Measurements from ENCODE around the gene GLS.

The GLS gene

DNA sequence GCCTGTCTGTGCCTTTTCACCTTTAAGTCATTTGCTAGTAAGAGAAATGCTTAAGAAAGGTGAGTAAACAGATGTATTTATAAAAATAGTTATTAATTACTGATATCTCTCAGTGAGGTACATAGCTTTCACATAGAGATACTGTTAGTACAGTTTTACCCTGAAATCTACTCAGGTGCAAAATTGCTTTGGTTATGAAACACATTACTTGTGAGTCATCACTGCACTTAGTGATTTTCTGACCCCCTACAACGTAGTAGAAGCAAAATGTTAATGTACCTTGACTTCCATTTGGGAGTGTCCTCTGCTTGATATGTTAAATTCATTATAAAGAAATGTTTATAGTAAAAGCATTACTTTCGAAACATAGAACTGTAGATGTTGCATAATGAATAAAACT is 6.5 kb downstream of the GLS start:
- DNase-seq (ENCODE audit: low spot score): no peak

DNA sequence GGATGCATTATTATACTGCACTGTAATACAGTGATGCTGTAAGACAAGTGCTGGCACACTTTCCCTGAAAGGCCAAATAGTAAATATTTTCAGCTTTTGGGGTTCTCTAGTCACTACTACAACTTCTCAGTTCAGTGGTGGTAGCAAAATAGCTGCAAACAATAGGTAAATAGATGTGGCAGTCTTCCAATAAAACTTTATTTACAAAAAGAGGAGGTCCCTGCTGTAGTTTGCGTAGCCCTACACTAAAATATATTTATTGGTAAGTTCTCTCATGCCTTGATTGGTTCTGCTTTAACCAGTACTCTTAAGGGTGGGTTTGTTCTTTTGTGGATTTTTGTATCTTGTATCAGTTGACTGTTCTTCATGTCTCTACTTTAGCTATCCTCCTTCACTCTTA is 7.8 kb downstream of the GLS start:
- DNase-seq (ENCODE audit: low spot score): no peak

DNA sequence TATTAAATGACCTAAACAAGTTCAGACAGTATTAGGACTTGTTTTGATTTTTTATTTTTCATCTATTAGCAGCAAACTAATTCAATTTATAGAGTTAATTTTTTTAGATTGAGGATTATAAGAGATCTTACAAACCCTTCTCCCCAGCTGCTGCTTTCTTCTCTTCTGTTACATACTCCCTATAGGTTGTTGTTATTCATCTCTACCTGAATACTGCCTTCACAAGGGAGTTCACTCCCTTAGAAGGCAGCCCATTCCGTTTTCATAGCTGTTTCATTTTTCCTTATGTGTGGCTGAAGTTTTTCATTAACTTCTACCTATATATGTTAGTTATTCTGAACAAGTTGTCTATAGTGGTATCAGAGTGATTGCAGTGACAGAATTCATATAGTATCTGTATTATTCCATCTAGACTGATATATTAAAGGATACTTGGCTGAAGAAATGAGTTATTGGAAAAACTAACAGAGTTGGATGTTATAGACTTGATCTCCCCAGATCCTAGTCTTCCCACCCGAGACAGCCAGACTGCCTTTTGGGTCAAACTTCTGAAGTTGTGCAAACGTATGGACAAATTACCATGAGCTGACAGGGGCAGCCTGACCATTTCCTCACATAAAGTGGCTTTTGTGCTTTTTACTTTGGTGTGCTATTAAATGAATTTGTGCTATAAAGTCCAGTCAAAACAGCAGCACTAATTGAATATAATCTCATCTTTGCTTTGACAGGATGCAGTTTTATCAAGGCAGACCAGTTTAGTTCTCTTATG is 8.7 kb downstream of the GLS start:
- no peak for DNase-seq (ENCODE audit: low spot score)

DNA sequence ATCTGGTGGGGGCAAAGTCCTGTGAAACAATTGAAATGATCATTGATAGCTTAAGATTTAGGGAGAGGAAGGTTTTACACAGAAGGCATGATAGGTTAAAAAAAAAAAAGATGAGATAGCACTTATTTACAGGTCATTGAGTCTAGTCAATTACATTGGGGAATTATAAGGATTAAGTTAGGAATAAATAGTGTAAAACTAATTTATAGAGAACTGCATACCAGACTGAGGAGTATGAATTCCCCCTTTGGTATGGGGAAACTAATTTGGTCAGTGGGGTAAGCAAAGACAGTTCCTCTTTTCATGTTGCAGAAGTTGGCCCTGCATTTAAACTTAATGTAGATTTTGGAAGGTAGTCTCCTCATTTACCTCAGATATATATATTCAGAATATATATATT is 10.8 kb downstream of the GLS start:
- no peak for DNase-seq (ENCODE audit: low spot score)

DNA sequence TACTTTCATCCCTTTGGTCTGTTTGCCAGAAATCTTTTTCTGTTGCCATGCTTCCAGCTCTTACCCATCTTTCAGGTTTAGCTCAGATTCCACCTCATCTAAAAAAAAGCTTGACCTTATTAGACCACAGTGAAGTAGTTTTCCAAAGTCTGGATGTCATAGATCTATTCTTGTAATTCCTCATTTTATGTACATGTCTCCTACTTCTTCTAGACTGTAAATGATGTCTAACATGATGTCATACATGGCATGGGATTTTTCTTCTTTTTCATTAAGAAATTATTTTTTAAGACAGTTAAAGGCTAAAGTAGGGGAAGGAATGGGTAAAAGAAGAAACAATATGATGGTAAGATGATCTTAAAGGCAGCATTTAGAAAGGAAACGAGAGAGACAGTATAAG is 11.3 kb downstream of the GLS start:
- DNase-seq (ENCODE audit: low spot score): no peak

DNA sequence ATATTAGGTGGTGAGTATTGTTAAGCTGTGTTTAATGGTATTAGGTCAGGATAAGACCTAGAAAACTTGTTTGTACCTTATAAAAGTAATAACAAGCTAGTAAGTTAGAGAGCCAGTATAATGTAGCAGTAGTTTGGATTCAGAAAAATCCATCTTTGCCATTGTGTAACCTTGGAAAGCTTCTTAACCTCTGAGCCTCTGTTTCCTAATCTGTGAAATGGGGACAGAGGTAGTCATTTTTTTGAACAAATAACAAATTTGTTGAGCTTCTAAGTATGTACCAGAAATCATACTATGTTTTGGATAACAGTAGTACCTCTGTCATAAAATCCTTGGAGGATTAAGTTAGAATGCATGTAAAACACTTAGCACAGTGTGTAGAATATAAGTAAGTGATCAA is 12.5 kb downstream of the GLS start:
- no peak for DNase-seq (ENCODE audit: low spot score)

DNA sequence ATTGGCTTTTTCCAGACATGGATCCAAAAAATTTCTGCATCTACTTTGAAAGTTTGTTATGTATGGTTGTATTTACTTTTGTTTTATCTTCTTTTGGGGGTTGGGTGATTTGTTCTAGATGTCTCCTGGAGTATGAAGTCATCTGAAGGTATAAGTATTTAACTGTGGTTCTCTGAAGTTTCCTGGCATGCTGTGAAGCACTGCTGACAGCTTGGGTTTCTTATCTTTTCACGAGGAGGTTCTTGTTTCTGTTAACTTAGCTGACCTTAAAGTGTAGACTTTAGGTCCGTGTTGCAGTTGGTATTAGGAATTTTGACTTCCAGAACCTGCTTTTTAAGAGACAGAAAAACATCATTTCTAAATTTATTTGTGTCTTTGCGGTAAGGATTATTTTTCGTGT is 15.9 kb downstream of the GLS start:
- DNase-seq (ENCODE audit: low spot score): no peak

DNA sequence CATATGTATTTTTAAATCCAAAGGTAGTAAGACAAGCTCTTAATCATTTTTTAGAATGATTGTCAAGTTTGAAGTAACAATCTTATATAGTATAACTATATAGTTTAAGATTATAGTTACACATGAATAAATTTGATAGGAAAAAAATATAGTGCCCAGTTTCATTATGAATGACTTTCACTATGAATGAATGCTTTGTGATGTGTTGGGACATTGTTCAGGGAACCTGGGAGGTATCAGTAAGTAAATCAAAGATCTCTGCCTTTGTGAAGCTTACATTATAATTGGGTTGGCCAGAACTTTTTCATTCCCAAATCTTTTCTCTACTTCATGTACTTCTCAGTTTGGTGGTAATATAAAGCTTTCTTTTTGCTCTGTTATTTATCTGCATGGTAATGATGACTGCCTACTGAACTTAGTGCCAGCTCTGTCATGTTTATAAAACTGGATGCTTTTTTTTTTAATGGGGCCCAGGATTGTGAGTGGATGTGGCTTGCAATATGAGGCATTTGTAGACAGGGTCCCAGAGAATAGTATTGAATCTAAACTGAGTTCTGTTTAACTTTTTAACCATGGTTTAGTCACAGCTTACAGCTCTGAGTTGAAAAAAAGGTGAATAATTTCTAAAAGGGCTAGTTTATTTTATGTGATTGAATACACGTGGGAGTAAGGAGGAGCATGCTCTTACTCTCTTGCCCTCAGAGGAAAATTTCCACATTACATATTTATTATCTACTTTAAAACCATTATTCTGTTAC is 23.3 kb downstream of the GLS start:
- DNase-seq (ENCODE audit: low spot score): no peak

DNA sequence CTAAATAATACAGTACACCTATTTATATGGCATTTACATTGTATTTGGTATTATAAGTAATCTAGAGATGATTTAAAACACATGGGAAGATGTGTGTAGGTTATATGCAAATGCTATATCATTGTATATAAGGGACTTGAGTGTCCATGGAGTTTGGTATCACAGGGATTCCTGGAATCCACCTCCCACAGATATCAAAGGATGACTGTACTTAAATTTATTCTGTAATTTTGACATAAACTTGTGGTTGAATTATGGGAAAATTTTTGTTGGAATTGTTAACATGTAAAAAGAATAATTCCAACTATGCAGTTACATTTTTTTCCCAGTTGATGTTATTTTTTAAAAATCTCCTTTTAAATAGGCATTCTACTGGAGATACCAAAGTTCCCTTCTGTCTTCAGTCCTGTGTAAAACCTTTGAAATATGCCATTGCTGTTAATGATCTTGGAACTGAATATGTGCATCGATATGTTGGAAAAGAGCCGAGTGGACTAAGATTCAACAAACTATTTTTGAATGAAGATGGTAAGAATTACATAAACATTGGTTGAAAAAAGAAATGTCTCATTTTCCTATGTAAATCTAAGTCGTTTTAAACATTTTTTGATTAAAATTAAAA is 24.1 kb downstream of the GLS start:
- no peak for DNase-seq (ENCODE audit: low spot score)

DNA sequence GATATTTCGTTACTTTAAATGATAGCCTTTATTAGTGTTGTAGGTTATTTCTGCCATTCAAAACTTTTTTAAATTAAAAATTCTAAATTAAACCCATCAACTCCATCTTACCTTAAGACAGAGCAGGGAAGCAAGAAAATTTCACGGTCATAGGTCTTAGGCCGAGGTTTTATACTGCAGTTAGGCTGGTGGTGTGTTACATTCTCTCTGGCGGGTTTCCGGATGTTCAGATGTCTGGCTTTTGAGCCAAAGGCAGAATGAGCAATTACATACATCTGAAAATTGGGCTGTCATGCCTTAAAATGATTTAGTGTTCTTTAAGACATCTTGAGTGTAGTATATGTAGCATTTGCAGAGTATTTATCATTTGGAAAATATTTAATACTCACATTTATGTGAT is 27.9 kb downstream of the GLS start:
- DNase-seq (ENCODE audit: low spot score): no peak

DNA sequence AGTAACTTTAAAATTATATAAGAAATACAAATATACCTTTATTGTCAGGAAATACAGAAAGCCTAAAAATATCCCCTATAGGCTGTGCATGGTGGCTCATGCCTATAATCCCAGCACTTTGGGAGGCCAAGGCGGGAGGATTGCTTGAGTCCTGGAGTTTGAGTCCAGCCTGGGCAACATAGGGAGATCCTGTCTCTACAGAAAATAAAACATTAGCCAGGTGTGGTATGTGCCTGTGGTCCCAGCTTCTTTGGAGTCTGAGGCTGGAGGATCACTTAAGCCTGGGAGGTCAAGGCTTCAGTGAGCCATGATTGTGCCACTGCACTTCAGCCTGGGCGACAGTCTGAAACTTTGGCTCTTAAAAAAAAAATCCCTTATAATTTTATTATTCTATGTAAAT is 29.1 kb downstream of the GLS start:
- DNase-seq (ENCODE audit: low spot score): no peak

DNA sequence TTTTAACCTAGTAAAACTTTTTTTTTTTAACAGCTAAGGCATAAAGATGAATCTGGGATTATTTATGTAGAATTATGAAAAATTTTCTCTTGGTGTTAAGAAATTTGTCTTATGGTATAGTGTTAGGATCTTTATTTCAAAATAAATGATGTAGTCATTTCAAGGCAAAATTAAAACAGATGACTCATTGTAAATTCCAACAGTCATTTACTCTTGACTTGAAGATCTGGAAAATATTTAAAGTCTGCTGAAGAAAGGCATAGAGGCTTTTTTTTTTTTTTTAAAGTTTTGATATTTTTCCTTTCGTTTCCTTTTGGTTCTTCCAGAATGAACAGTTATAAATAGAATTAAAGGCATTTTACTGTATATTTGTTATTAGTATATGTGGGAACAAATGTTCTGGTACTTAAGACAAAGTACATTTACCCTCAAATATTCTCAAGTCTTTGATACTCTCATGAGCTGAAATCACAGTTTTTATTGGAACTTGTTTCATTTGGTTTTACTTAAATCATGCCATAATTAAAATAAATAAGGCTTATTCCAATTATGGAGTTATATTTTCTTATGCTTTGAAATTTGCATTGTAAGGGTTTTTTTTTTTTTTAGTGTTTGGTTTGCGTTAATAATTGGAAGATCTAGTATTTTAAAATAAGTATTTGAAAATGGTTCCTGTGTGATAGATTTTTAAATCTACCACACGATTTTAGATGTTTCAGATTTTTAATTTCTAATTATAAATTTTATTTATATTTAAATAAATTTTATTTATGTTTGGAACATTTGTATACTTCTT is 29.9 kb downstream of the GLS start:
- DNase-seq (ENCODE audit: low spot score): no peak

DNA sequence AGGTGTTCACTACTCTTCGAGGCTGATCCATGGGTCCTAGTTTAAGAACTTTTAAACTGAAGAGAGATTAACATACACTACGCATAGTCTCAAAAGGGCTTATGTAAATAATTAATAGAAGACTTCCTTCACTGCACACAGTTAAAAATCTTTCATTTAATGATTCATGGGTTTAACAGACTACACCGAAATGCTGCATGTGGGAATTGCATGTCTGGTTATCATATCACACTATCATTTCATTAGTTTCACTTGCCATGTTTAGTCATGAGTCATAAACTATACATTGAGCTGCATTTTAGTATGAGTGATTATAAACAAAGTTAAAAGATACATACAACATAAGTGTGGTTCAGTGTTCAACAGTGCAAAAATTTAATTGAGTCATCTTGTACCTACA is 31.2 kb downstream of the GLS start:
- DNase-seq (ENCODE audit: low spot score): no peak

DNA sequence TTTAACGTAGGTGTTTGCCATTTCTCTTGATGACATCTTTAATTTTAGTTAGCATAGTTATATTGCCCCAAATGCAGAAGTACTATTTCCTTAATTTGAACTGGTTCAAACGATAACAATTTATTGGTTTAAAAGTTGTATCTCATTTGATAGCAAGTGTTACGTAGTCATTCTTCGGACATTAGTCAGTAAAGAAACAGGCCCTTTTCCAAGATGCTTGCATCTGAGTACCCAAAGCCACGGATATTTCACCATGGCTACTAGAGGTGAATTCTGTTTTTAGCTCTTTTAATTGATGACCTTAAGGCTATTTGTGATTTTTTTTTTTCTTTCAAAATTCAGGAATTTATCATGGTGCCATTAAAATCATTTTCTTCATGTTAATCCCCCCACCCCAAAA is 32.1 kb downstream of the GLS start:
- no peak for DNase-seq (ENCODE audit: low spot score)

DNA sequence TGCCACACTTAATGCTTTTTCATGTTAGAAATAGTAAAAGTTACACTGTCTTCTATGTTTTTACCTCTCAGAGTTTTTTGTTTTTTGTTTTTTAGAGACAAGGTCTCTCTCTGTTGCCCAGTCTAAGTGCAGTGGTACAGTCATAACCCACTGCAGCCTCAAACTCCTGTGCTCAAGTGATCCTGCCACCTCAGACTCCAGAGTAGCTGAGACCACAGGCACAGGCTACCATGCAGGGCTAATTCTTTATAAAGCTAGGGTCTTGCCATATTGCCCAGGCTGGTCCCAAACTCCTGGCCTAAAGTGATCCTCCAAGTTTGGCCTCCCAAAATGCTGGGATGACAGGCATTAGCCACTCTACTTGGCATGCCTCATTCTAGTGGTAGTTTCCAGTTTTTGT is 33.1 kb downstream of the GLS start:
- DNase-seq (ENCODE audit: low spot score): no peak

DNA sequence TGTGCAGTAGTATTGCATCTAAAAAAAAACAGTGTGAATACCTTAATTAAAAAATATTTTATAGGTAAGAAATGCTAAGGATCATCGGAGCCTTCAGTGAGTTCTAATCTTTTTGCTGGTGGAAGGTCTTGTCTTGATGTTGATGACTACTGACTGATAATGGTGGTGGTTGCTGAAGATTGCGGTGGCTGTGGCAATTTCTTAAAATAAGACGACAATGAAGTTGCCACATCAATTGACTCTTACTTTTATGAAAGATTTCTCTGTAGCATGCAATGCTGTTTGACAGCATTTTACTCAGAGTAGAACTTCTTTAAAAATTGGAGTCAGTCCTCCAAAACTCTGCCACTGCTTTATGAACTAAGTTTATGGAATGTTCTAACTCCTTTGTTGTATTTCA is 36.2 kb downstream of the GLS start:
- DNase-seq (ENCODE audit: low spot score): no peak

DNA sequence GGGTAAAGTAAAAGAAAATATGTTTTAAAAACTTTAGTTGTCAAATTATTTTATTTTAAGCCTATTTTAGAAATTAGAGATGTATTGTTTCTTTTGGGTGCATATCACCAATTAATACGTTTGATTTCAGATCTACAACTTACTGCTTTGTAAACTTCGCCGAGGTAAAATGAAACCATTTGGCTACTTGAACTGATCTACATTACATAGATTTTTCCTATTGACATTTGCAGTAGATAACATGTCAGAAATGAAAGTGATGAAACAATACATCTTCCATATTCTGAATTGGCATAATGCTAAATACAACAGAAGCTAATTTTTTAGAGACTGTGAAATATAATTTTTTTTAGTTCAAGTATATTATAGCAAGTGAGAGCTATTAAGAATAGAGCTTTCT is 39.5 kb downstream of the GLS start:
- DNase-seq (ENCODE audit: low spot score): no peak

DNA sequence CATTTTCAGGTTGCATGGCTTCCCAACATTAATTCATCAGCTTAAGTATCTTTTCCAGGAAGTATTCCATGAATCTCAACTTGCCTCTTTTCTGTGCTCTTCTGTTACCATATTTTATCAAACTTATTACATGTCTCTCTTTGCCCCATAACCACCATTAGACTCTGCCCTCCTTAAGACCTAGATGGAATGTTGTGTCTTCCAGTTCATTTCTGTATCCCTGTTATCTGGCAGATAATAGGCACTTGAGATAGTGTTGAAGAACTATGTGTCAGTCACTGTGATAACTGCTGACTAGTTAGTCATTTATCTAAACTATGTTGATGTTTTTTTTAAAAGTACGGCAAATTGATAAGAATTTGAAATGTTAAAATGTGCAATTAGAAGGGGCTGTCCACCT is 41.8 kb downstream of the GLS start:
- no peak for DNase-seq (ENCODE audit: low spot score)

DNA sequence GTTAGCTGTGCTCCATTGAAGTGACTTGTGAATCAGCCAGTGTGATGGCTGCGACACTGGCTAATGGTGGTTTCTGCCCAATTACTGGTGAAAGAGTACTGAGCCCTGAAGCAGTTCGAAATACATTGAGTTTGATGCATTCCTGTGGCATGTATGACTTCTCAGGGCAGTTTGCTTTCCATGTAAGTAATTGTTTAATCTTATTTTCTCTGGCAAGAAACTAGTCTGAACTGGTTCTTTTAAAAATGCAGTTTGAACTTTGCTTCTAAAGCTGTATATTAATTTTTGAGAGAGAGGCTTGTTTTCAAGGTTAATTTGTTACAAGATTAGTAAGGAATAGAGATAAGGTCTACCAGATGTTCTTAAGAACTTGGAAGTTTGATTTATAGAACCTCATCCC is 46.7 kb downstream of the GLS start:
- no peak for DNase-seq (ENCODE audit: low spot score)

DNA sequence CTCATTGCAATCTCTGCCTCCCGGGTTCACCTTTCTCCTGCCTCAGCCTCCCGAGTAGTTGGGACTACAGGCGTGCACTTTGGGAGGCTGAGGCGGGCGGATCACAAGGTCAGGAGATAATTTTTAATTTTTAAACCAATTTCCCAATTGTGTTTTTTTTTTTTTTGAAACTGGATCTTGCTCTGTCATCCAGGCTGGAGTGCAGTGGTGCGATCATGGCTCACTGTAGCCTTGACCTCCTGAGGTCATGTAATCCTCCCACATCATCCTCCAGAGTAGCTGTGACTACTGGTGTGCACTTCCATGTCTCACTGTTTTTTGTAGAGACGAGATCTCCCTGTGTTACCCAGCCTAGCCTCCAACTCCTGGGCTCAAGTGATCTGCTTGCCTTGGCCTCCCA is 49.3 kb downstream of the GLS start:
- DNase-seq (ENCODE audit: low spot score): no peak

DNA sequence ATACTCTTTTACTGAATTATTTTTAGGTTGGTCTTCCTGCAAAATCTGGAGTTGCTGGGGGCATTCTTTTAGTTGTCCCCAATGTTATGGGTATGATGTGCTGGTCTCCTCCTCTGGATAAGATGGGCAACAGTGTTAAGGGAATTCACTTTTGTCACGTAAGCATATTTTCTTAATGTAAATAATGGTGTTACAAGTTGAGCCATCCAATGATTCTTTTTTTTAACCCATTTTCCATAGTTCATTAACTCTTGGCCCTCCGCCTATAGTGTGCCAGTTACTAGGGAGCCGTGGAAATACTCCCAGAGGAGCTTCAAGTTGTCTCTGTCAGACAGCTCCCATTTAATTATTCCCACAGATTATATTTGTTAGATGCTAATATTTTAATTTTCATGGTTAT is 49.8 kb downstream of the GLS start:
- DNase-seq (ENCODE audit: low spot score): no peak

DNA sequence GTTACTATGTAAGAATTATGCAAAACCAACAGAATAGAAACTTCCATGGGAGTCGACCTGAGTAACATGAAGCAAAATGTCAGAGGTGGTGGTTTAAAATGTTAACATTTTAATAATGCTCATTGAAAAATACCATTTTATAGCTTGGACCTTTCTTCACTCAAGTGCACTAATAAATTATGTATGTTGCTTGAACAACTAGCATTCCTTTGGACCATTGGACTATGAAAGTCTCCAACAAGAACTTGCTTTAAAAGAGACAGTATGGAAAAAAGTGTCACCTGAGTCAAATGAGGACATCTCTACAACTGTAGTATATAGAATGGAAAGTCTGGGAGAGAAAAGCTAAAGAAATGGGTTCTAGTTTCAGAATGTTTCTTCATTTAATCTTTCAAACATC is 51.9 kb downstream of the GLS start:
- no peak for DNase-seq (ENCODE audit: low spot score)

DNA sequence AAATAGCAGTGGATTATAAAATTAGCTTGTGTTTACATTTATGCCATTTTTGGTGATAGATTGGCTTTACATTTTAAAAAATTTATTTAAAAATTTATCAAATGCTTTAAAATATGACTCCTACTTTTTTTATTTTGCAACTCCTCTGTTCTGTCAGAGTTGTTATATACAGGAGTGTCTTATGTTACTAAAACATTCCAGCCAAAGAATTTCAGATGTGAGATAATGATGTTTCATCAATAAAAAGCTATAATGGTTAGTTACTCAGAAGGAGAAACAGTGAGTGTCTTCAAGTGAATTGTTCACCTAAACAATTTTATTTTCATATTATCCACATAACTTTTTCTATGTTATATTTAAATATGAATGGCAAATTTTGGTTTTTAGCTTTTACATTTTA is 52.7 kb downstream of the GLS start:
- no peak for DNase-seq (ENCODE audit: low spot score)
